HepG2 (cell line): ENCODE results near the gene PLCB2. TPM values are rescaled to one million over a fixed set of nuclear protein-coding genes. Genes with fewer than 3 reads are reported as not detected.
A peak's percentile ranks its signal among the peaks of the same experiment; 100 is the strongest.

Source experiments
- ETV5 ChIP-seq: IDR thresholded peaks from 2 replicates; pipeline ENCODE4 v1.6.1; 2018; ENCODE audit warnings: missing biosample characterization, missing genetic modification reagents, inconsistent platforms, borderline replicate concordance
- HINFP ChIP-seq: sonication (generic); formaldehyde crosslinking; IDR thresholded peaks from 2 replicates; pipeline ENCODE4 v1.4.0; 2020; ENCODE audit warnings: low read depth, mild to moderate bottlenecking, missing genetic modification reagents
- KMT2A ChIP-seq: sonication (generic); formaldehyde crosslinking; IDR thresholded peaks from 2 replicates; pipeline ENCODE4 v1.4.0; 2020; ENCODE audit warnings: missing genetic modification reagents
- SAP130 ChIP-seq: IDR thresholded peaks from 2 replicates; pipeline ENCODE4 v1.6.1; 2016; ENCODE audit warnings: low read depth
- SMAD3 ChIP-seq: sonication (generic); formaldehyde crosslinking; IDR thresholded peaks from 2 replicates; pipeline ENCODE4 v1.4.0; 2020; ENCODE audit warnings: missing genetic modification reagents
- TRAFD1 ChIP-seq: sonication (generic); formaldehyde crosslinking; IDR thresholded peaks from 2 replicates; pipeline ENCODE4 v1.5.1; 2020; ENCODE audit warnings: missing genetic modification reagents, mild to moderate bottlenecking, borderline replicate concordance
- YY1 ChIP-seq: IDR thresholded peaks from 2 replicates; pipeline ENCODE4 v1.6.1; 2011; ENCODE audit warnings: low read length, low read depth, moderate library complexity, mild to moderate bottlenecking; ENCODE audit not compliant: insufficient read depth, insufficient replicate concordance
- ZNF674 ChIP-seq: sonication (generic); formaldehyde crosslinking; IDR thresholded peaks from 2 replicates; pipeline ENCODE4 v1.5.0; 2020; ENCODE audit warnings: low read depth, mild to moderate bottlenecking, missing genetic modification reagents
- ZNF691 ChIP-seq: sonication (generic); formaldehyde crosslinking; IDR thresholded peaks from 2 replicates; pipeline ENCODE4 v1.4.0; 2020; ENCODE audit warnings: missing genetic modification reagents, low read depth, mild to moderate bottlenecking, borderline replicate concordance
- ZNF720 ChIP-seq: sonication (generic); formaldehyde crosslinking; IDR thresholded peaks from 2 replicates; pipeline ENCODE4 v1.4.0; 2020; ENCODE audit warnings: missing genetic modification reagents
- ZNF800 ChIP-seq: sonication (generic); formaldehyde crosslinking; IDR thresholded peaks from 2 replicates; pipeline ENCODE4 v1.4.0; 2020; ENCODE audit warnings: missing genetic modification reagents
- ZSCAN29 ChIP-seq: sonication (generic); formaldehyde crosslinking; conservative IDR thresholded peaks from 2 replicates; pipeline ENCODE4 v1.4.0; 2020; ENCODE audit warnings: mild to moderate bottlenecking, missing genetic modification reagents
- polyA plus RNA-seq, 8 experiments: library from polyadenylated mRNA; depleted of rRNA in 3 of 8; stranded (reverse) in 7 of 8; unstranded in 1 of 8; fragments of >200 nt; fragmentation: Illumina TruSeq in 4 of 8; extraction: Trizol in 4 of 8; gene quantifications; 2 replicates each; pipeline versions ENCODE4 v1.2.1 to v1.2.3, GENCODE V29; 2011 to 2016; ENCODE audit warnings: low read depth in 4 of 8, missing spikeins in 1 of 8, mixed read lengths in 1 of 8; ENCODE audit not compliant: insufficient read depth in 1 of 8
- total RNA-seq, 5 experiments: library from RNA; depleted of rRNA; stranded (reverse); fragments of >200 nt; fragmentation: Illumina TruSeq; extraction: Trizol; gene quantifications; 2 replicates each; pipeline ENCODE4 v1.2.3, GENCODE V29; 2016; ENCODE audit warnings: low read depth in 1 of 5
- TF ChIP-seq, protein P1 (sequence below): sonication (generic); formaldehyde crosslinking; IDR thresholded peaks from 2 replicates; pipeline ENCODE4 v1.5.0; 2020; ENCODE audit warnings: mild to moderate bottlenecking, missing genetic modification reagents
- TF ChIP-seq, protein P2 (sequence below): sonication (generic); formaldehyde crosslinking; IDR thresholded peaks from 2 replicates; pipeline ENCODE4 v1.4.0; 2020; ENCODE audit warnings: missing genetic modification reagents
- TF ChIP-seq, protein P3 (sequence below): IDR thresholded peaks from 2 replicates; pipeline ENCODE4 v1.6.1; 2016; ENCODE audit warnings: missing compliant biosample characterization, missing genetic modification reagents, borderline replicate concordance

The PLCB2 gene
- total and polyA plus RNA-seq, 2 of the 13 experiments (the other 11 are each of a cell fraction or from before 2014, with no cell fraction given), result 0.11 TPM; not detected in 1

DNA sequence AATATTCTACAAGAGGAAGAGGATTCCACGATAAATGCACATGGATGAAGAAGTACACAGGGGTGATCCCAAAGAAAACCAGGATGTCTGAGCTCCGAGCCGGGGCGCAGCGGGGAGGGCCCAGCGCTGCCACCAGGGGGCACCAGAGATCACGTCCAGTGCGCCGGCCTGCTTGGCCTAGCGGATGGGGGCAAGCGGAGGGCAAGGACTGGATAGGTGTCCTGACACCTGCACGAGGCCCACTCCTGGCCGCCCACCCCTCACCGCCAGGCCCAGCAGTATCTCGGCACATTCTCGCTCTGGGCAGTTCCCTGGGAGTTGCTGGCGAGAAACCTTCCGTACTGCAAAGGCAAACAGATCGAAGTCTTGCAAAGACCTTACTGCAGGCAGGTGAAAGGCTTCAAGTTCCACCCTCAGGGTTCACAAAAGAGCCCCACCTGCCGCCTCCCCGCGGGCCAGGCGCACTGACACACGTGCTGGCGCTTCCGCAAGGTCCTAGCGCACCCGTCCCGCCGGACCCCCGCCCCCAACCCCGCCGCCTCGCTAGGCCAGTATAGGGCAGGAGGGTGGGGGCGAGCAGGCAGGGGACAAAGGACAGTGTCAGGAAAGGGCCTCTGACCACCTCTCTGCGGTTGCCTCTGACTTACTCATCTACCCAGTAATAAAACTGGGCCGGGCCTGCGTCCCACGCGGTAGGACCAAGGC, 28.1 kb downstream of the PLCB2 start (continued):
- TF ChIP-seq SMAD3 (no peak), KMT2A (peak; percentile 36; the same call in 1 of the 2 replicates), ETV5 (CRISPR knock-in tag) (0 out of 2 replicates have a peak, but pooled peaks have one; percentile 17), HINFP (CRISPR knock-in tag) (peak; percentile 26; the same call in 1 of the 2 replicates), YY1 (peak; percentile 50), ZNF674 (CRISPR knock-in tag) (no peak), ZSCAN29 (CRISPR knock-in tag) (no peak), ZNF691 (CRISPR knock-in tag) (0 out of 2 replicates have a peak, but pooled peaks have one; percentile 49), ZNF800 (peak; percentile 43; the same call in 1 of the 2 replicates), TRAFD1 (CRISPR knock-in tag) (no peak), SAP130 (CRISPR knock-in tag) (peak; percentile 29; the same call in 1 of the 2 replicates), ZNF720 (no peak)
- TF ChIP-seq, protein P1, sequence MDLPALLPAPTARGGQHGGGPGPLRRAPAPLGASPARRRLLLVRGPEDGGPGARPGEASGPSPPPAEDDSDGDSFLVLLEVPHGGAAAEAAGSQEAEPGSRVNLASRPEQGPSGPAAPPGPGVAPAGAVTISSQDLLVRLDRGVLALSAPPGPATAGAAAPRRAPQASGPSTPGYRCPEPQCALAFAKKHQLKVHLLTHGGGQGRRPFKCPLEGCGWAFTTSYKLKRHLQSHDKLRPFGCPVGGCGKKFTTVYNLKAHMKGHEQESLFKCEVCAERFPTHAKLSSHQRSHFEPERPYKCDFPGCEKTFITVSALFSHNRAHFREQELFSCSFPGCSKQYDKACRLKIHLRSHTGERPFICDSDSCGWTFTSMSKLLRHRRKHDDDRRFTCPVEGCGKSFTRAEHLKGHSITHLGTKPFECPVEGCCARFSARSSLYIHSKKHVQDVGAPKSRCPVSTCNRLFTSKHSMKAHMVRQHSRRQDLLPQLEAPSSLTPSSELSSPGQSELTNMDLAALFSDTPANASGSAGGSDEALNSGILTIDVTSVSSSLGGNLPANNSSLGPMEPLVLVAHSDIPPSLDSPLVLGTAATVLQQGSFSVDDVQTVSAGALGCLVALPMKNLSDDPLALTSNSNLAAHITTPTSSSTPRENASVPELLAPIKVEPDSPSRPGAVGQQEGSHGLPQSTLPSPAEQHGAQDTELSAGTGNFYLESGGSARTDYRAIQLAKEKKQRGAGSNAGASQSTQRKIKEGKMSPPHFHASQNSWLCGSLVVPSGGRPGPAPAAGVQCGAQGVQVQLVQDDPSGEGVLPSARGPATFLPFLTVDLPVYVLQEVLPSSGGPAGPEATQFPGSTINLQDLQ (CRISPR knock-in tag), result no peak
- TF ChIP-seq, protein P2, sequence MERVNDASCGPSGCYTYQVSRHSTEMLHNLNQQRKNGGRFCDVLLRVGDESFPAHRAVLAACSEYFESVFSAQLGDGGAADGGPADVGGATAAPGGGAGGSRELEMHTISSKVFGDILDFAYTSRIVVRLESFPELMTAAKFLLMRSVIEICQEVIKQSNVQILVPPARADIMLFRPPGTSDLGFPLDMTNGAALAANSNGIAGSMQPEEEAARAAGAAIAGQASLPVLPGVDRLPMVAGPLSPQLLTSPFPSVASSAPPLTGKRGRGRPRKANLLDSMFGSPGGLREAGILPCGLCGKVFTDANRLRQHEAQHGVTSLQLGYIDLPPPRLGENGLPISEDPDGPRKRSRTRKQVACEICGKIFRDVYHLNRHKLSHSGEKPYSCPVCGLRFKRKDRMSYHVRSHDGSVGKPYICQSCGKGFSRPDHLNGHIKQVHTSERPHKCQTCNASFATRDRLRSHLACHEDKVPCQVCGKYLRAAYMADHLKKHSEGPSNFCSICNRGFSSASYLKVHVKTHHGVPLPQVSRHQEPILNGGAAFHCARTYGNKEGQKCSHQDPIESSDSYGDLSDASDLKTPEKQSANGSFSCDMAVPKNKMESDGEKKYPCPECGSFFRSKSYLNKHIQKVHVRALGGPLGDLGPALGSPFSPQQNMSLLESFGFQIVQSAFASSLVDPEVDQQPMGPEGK (CRISPR knock-in tag), result peak; percentile 34; the same call in 1 of the 2 replicates
- TF ChIP-seq, protein P3, sequence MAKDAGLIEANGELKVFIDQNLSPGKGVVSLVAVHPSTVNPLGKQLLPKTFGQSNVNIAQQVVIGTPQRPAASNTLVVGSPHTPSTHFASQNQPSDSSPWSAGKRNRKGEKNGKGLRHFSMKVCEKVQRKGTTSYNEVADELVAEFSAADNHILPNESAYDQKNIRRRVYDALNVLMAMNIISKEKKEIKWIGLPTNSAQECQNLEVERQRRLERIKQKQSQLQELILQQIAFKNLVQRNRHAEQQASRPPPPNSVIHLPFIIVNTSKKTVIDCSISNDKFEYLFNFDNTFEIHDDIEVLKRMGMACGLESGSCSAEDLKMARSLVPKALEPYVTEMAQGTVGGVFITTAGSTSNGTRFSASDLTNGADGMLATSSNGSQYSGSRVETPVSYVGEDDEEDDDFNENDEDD (CRISPR knock-in tag), result peak; percentile 37; the same call in 1 of the 2 replicates
